Activated CD4-positive, CD25-positive, alpha-beta regulatory T cell treated with anti-CD3 and anti-CD28 coated beads, Interleukin-2, amount 50 U/mL, for 24 hours (primary cell): ENCODE data around the gene CDS1.
"Not testable (repeated sequence)": the region's sequence is repeated elsewhere in the genome, so short reads cannot be mapped to it uniquely, and the experiment has no call there.

Experiments
- ATAC-seq, 2 donors: fragments of 150-1000 bp; cut with Tn5 transposase; one replicate each; pipeline ENCODE4 v1.10.0; 2021; ENCODE audit warnings: mild to moderate bottlenecking in 1 of 2, moderate library complexity in 1 of 2

The CDS1 gene

DNA sequence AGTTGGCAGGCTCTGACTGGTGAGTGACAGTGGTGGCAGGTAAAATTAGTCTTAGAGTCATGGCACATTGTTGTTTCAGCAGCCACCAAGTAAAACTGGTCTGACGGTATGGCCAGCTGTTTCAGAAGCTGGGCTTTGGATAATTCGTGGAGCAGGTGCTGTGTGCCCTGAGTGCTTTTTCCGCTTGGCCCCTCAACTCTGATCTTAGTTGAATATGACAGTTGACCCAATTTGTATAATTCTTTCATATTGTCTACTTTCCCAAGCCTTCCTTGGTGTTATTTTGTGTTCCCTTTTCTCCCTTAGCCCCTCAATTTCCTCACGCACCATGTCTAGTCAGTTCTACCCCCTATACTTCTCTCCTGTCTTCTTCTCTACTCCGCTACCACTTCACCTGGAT is 32.0 kb downstream of the CDS1 start:
- no peak for ATAC-seq

DNA sequence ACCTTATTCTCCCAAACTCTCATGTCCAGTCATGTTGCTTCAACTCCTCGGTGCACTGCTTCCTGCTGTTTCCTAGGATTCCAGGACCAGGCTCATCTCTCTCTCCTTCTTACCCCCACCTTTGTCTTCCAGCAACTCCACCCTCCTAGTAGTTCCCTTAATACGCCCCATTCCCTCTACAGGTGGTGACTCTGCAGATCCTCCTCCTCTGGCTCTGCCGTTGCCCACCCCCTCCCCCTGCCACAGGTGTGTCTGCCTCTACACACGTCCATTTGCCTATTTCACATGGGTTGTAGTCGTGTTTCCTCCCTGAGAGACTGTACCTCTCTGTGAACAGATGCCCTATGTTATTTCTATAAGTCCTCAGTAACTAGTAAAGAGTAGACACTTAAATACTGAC is 32.4 kb downstream of the CDS1 start:
- ATAC-seq, result no peak

DNA sequence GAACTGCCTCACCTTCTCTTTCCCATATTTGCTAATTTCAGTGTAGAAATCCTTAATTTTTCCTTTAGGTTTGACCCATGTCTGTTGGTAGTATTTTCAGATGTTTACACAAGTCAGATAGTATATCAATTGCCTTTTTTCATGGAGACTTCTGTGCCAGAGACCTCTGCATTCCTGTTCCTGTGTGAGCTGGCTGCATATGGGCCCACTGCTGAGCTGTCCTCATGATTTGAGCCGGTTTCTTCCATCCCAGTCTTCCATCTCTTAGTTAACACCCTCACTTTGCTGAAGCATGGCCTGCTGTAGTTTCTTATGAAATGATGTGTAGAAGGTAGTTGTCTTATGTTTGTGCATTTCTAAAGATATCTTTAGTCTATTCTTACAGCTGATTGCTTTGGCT is 40.0 kb downstream of the CDS1 start:
- no peak for ATAC-seq

DNA sequence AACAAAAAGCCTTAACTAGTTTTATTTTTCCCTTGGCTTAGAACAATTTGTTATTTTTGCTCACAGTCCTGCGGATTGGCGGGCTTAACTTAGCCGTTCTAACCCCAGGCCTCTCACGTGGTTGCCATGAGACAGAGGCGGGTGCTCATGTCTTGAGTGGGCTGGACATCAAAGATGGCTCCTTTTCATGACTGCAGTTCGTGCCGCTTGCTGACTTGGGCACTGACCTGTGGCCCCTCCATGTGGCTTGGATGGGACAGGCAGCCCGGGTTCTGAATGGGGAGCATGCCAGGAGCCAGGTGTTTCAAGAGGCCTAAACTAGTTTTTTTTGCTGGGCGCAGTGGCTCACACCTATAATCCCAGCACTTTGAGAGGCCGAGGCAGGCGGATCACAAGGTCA is 40.7 kb downstream of the CDS1 start:
- no peak for ATAC-seq

GRCh38 chr4:84626673-84627072 is 43.7 kb downstream of the CDS1 start:
- no peak for ATAC-seq

GRCh38 chr4:84631573-84631972 is 48.6 kb downstream of the CDS1 start:
- no peak for ATAC-seq

DNA sequence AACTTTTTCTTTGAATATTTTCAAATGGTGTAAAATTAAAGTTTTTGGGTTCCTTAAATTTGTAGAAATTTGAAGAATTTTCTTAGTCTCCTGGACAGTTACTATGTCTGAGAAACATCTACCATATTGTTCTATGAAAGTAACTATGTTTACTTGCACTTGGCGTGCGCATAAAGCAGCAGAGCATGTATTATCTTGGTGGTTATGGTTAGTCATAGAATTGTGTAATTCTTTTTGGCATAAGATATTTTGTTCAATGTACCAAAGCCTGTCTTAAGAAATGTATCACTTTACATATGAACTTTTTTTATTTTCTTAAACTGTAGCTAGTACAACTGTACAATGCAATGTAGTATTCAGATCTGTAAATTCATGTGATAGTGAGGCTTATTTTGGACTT is 49.2 kb downstream of the CDS1 start:
- no peak for ATAC-seq

DNA sequence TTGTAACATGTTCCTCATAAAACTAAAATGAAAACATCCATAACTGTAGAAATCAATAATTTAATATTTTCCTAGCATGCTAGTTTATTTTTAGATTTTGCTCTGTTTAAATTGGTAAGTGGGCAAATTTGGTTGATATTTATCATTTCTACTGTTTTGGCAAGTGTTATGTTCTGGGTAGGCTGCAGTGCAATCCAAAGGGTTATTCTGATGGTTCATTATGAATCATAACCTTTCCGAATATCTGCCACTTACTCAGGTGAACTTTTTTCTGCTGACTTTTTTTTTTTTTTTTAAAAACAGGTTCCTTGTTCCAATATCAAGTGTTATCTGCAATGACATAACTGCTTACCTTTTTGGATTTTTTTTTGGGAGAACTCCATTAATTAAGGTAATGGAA is 52.0 kb downstream of the CDS1 start:
- ATAC-seq, result no peak

DNA sequence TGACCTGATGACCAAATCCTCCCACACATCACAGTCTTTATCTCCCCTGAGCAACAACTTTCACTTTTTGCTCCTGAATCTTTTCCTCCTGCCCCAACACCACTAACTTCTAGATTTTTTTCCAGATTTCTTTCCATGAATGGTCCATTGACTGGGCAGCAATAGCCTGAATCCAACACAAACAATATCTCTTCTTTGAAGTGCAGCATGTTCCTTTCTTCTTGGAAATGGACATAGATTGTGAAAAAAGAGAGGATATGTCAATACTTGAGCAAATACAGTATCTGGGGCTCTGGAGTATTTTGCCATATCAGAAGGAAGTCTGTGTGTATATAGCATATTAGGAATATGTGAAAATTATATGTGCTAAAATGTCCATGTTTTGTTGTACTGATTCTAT is 55.2 kb downstream of the CDS1 start:
- ATAC-seq, result no peak

GRCh38 chr4:84639145-84639544 is 56.2 kb downstream of the CDS1 start:
- no peak for ATAC-seq

GRCh38 chr4:84644087-84644486 is 61.2 kb downstream of the CDS1 start:
- ATAC-seq, result no peak

GRCh38 chr4:84647312-84647884 is 64.5 kb downstream of the CDS1 start:
- no peak for ATAC-seq

DNA sequence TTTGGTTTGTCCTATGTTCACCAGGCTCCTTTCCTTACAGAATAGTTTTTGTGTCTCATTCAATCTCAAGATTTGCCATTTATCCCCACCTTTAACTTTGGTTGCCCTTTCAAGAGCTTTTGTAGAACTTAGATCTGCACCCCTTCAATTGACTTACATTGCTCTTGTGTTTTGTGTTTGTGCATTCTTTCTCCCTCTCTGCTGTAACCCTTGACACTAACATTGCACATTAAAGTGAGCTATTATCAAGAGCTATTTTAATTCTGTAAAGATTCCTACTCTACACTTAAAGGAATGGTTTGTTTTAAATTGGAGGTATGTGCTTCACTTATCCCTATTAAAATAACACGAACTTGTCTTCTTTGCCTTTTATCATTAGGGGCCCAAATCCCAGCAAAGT is 65.3 kb downstream of the CDS1 start:
- no peak for ATAC-seq

GRCh38 chr4:84648863-84649647 is 66.1 kb downstream of the CDS1 start:
- no peak for ATAC-seq

DNA sequence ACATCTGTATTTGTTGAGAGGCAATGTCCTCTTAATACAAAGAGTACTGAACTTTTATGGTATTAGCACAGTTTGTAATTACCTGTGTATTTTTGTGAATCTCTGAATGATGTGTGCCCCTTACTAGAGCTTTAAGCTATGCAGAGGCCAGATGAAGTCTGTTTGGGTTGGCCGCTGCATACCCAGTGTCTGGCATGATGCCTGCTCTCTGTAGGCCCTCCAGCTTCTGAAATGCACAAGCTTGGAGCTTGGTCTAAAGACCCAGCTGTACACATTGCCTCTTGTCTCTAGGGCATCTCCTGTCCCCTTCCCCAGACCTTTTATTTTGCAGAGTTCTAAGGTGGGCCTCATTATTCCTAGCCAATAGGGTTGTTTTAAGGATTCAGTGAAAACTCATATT is 68.6 kb downstream of the CDS1 start:
- no peak for ATAC-seq

DNA sequence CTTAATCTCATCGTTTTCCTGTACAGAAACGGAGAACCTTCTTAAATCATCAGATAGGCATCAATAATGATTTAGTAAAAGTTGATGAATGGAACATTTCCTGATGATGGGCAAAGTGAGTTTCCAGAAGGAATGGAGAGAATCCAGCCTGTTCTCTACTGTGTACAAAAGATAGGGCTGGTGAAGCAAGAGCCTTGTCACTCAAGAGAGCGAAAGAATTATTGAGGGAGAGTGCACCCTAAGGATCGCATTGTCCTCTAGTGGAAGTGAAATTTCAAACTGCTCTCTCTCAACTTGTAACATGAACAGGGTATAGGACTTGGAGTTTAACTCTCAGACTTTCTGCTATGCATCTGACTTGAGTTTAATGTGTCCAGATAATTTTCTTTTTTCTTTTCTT is 69.6 kb downstream of the CDS1 start:
- no peak for ATAC-seq

- no peak for ATAC-seq
Observed at GRCh38 chr4:84660606-84661005, 77.7 kb downstream of the CDS1 start.

GRCh38 chr4:84661191-84661939 is 78.4 kb downstream of the CDS1 start:
- ATAC-seq, result no peak

GRCh38 chr4:84664767-84665166 is 81.8 kb downstream of the CDS1 start:
- ATAC-seq, result not testable (repeated sequence)

DNA sequence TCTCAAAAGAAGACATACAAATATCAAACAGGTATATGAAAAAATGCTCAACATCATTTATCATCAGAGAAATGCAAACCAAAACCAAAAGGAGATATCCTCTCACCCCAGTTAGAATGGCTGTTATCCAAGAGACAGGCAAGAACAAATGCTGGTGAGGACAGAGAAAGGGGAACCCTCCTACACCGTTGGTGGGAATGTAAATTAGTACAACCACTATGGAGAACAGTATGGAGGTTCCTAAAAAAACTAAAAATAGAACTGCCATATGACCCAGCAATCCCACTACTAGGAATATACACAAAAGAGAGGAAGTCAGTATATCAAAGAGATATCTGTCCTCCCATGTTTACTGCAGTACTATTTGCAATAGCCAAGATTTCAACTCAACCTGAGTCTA is 83.5 kb downstream of the CDS1 start:
- no peak for ATAC-seq

DNA sequence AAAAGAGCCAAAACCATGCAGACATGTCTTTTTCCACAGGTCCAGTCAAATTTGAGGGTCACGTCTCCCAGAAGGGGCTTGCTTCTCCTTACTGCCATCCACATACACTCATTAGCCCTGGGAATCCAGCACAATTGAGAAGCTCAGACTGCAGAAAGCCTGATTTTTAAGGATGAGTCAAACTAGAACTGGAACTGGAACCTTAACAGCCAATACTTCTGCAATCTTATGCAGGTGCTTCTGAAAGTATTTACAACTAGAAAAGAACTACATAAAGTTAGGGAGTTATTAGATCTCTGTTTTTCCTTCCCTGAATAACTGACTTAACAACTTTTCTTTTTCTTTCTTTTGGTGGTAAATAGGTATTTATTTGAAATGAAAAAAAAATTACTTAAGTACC is 86.3 kb downstream of the CDS1 start:
- ATAC-seq, result no peak

DNA sequence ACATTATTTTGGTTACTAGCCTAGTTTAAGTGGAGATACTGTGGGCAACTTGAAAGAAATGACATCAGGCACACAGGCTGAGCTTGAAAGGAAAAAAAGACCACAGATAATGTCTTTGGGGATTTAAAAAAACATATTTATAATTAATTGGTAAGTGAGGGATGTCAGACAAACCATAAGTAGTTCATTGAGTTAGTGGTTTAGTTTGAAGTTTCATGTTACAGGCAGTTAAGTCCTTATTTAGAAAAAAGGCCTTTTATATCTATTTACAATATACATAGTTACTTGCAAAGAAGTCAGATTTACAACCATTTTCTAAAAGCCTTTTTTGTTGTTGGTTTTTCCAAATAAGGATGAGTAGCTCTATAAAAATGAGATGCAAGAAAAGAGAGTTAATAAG is 89.2 kb downstream of the CDS1 start:
- no peak for ATAC-seq

DNA sequence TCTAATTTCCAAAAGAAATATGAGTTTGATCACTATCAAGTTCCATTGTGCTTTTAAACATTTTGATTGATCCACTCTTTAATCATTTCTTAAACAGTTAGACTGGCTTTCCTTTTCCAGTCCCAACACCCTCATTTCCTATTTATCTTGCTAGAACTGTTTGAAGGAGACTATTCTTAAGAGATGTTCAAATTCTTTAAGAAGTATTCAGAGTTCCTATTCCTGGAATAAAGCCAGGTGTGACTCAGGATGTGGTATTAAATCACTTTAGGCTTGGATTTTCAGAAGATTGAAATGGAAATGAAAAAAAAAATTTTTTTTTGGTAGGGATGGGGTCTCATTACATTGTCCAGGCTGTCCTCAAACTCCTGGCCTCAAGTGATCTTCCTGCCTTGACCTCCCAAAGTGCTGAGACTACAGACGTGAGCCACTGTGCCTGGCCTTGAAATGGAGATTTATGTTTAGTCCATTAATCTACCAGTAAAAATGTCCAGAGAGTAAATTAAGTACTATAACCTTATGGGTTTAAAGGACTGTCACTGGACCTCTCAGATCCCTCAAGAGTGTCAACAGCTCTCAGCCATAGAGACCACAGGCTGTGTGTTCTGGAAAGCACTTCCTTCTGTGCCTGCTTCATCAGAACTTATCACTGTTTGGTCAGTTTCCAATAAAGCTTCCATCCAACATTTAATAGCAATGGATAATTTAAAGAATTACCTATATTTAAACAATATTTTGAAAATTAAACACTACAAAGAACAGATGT is 90.7 kb downstream of the CDS1 start:
- ATAC-seq, result no peak
